Adrenal gland (tissue), 12 donors: Measurements from ENCODE around the gene EMP1. TPM values are rescaled to one million over a fixed set of nuclear protein-coding genes. Genes with fewer than 3 reads are reported as not detected.

Experiments used
- DNase-seq, 7 donors: peaks; one replicate each; pipeline ENCODE4 v3.0.0-alpha.2; 2019 to 2020
- H3K27ac ChIP-seq, 5 donors: fragments of 200-600 bp; sonication (generic) in 4 of 5; 1 replicate in 3 of 5; 2 replicates in 2 of 5; pipeline versions ENCODE4 v1.5.1 to v1.8.0; 2016 to 2020; ENCODE audit warnings: mild to moderate bottlenecking in 1 of 5
- H3K27me3 ChIP-seq: fragments of 200-600 bp; 2 replicates; pipeline ENCODE4 v1.8.0; 2021
- H3K36me3 ChIP-seq, 2 donors: fragments of 200-600 bp; replicated peaks in 1 of 2; 1 replicate in 1 of 2; 2 replicates in 1 of 2; pipeline versions ENCODE4 v1.5.1 to v1.8.0; 2018 to 2022
- H3K4me1 ChIP-seq, 2 donors: fragments of 200-600 bp; replicated peaks in 1 of 2; 1 replicate in 1 of 2; 2 replicates in 1 of 2; pipeline versions ENCODE4 v1.5.1 to v1.8.0; 2018 to 2021
- H3K4me3 ChIP-seq, 4 donors: fragments of 200-600 bp; sonication (generic) in 3 of 4; one replicate each; pipeline ENCODE4 v1.5.1; 2016 to 2018
- H3K9me3 ChIP-seq, 3 donors: fragments of 200-600 bp; sonication (generic) in 1 of 3; replicated peaks in 1 of 3; 1 replicate in 2 of 3; 2 replicates in 1 of 3; pipeline versions ENCODE4 v1.5.1 to v1.8.0; 2016 to 2021
- CTCF ChIP-seq, 6 experiments: fragments of 450-650 bp in 4 of 6; fragments of 200-600 bp in 2 of 6; sonication (generic) in 1 of 6; IDR thresholded peaks; 1 replicate in 5 of 6; 2 replicates in 1 of 6; pipeline versions ENCODE4 v1.5.1 to v1.8.0; 2016 to 2021; ENCODE audit warnings: antibody characterized with exemption in 6 of 6, mild to moderate bottlenecking in 2 of 6, moderate library complexity in 1 of 6
- POLR2A ChIP-seq, 2 donors: fragments of 450-650 bp; IDR thresholded peaks; one replicate each; pipeline ENCODE4 v1.6.1; 2017; ENCODE audit warnings: antibody characterized with exemption in 2 of 2, mild to moderate bottlenecking in 2 of 2, moderate library complexity in 1 of 2
- WGBS, 4 donors: extraction: QIAGEN DNeasy Blood & Tissue Kit in 2 of 4; methylation state at CpG; one replicate each; pipeline versions ENCODE4 v1.1.5 to v1.1.7; 2013 to 2017; 5-methylcytosine and 5-hydroxymethylcytosine counted together
- intact Hi-C, 2 donors: fragments of 100-400 bp; cut with DNase I; formaldehyde crosslinking; loops; one replicate each; pipeline versions ENCODE4 v1.14.1 to v1.15.0; 2022 to 2023
- polyA plus RNA-seq, 3 donors: library from polyadenylated mRNA; stranded (reverse); fragments of 200-250 nt in 2 of 3; fragments of 350-450 nt in 1 of 3; fragmentation: Illumina TruSeq in 1 of 3; extraction: RNeasy Lipid Tissue Mini Kit (QIAGEN cat#74804) in 1 of 3; gene quantifications; one replicate each; pipeline ENCODE4 v1.2.3, GENCODE V29; 2013 to 2014
- total RNA-seq, 9 donors: library from RNA; depleted of rRNA in 4 of 9; stranded (reverse); fragments of >200 nt in 4 of 9; fragments of 120-200 nt in 1 of 9; fragmentation: NEBNext Ultra II Directional in 1 of 9; extraction: Animal tissue kit (Norgen Biotek cat#: 25700) in 1 of 9; gene quantifications; one replicate each; pipeline versions ENCODE4 v1.1.0 to v1.2.4, GENCODE V29; 2013 to 2023
- donor health status: healthy with polysubstance abuse.
- donor health status: Bipolar disorder and iron deficiency.
- donor health status: DM: yes; HTN: yes; CAD: no.
- donor health status: DM: no; HTN: no; CAD: no.
- donor health status: DM: no; HTN: no; CAD: no.
- donor health status: DM: yes; HTN: yes; CAD: no.

The EMP1 gene
- total and polyA plus RNA-seq, 12 donors, result 10.0 to 129 (median 66.8) TPM

- no peak overlapping the region for H3K27ac ChIP-seq
- 52 to 60% (median 54%) methylated on average over 3 of the region's 3 CpGs for WGBS, 4 donors
- H3K4me3 ChIP-seq, result no peak overlapping the region
- H3K36me3 ChIP-seq, result no peaks in the 10 kb centered on the region
- DNase-seq, result no peak
- TF ChIP-seq POLR2A (IDR thresholded peaks at IDR 0.05), result no peak
- no peak for TF ChIP-seq CTCF (IDR thresholded peaks at IDR 0.05)
- peaks cover 0 to under 1% of the 10 kb centered on the region in 2 donors for H3K4me1 ChIP-seq
- intact Hi-C loops, result no loop called here
- H3K9me3 ChIP-seq, result no peaks in the 10 kb centered on the region
- H3K27me3 ChIP-seq, result no peaks in the 10 kb centered on the region
These were observed 6.3 kb upstream of the EMP1 start for GRCh38 chr12:13190275-13190674.

GRCh38 chr12:13192719-13193118, 3.8 kb upstream of the EMP1 start:
- Histone ChIP-seq H3K36me3 (no peaks in the 10 kb centered on the region), H3K9me3 (no peaks in the 10 kb centered on the region), H3K4me1 (peaks cover 0 to 16% of the 10 kb centered on the region in 2 donors), H3K27me3 (no peaks in the 10 kb centered on the region), H3K4me3 (no peak overlapping the region), H3K27ac (no peak overlapping the region)
- intact Hi-C loops, result no loop called here
- 88 to 93% (median 92%) methylated on average over 8 of the region's 8 CpGs for WGBS, 4 donors
- DNase-seq, result no peak
- TF ChIP-seq POLR2A (IDR thresholded peaks at IDR 0.05), result no peak
- no peak for TF ChIP-seq CTCF (IDR thresholded peaks at IDR 0.05)

- intact Hi-C loops, result no loop called here
- Histone ChIP-seq H3K4me3 (no peak overlapping the region), H3K9me3 (no peaks in the 10 kb centered on the region), H3K27me3 (no peaks in the 10 kb centered on the region), H3K4me1 (peaks cover 0 to 16% of the 10 kb centered on the region in 2 donors), H3K36me3 (no peaks in the 10 kb centered on the region), H3K27ac (no peak overlapping the region)
- TF ChIP-seq CTCF (IDR thresholded peaks at IDR 0.05), result no peak
- no peak for TF ChIP-seq POLR2A (IDR thresholded peaks at IDR 0.05)
- WGBS, 4 donors, result 74 to 82% (median 79%) methylated on average over 11 of the region's 11 CpGs
- DNase-seq, result no peak
These were observed 2.9 kb upstream of the EMP1 start for GRCh38 chr12:13193505-13194231.

GRCh38 chr12:13194401-13195110, 2.0 kb upstream of the EMP1 start:
- peaks cover 0 to 16% of the 10 kb centered on the region in 2 donors for H3K4me1 ChIP-seq
- no peak for DNase-seq
- TF ChIP-seq CTCF (IDR thresholded peaks at IDR 0.05), result no peak
- TF ChIP-seq POLR2A (IDR thresholded peaks at IDR 0.05), result no peak
- no peak overlapping the region for H3K4me3 ChIP-seq
- peak overlapping the region in 1 of 5 donors; percentile 61 for H3K27ac ChIP-seq
- 55 to 66% (median 60%) methylated on average over 5 to 6 of the region's 6 CpGs for whole genome bisulfite sequencing, 4 donors
- intact Hi-C loops, result no loop called here
- no peaks in the 10 kb centered on the region for H3K27me3 ChIP-seq
- no peaks in the 10 kb centered on the region for H3K9me3 ChIP-seq
- H3K36me3 ChIP-seq, result no peaks in the 10 kb centered on the region
